Osteocyte (in vitro differentiated cells): Measurements from ENCODE around the gene CATSPERD. TPM values are rescaled to one million over a fixed set of nuclear protein-coding genes. Genes with fewer than 3 reads are reported as not detected.

Experiments
- DNase-seq: peaks from one replicate; pipeline ENCODE4 v3.0.0; 2021; ENCODE audit warnings: mixed read lengths; ENCODE audit not compliant: unreplicated experiment; ENCODE audit errors: extremely low spot score
- H3K27ac Mint-ChIP-seq: one replicate; pipeline ENCODE4 v1.8.0; 2021; ENCODE audit warnings: mild to moderate bottlenecking, mixed read lengths; ENCODE audit not compliant: unreplicated experiment
- H3K27me3 Mint-ChIP-seq: one replicate; pipeline ENCODE4 v1.8.0; 2021; ENCODE audit warnings: mixed read lengths; ENCODE audit not compliant: unreplicated experiment
- H3K36me3 Mint-ChIP-seq: one replicate; pipeline ENCODE4 v1.8.0; 2021; ENCODE audit warnings: mixed read lengths; ENCODE audit not compliant: unreplicated experiment
- H3K4me1 Mint-ChIP-seq: one replicate; pipeline ENCODE4 v1.8.0; 2021; ENCODE audit warnings: mixed read lengths; ENCODE audit not compliant: unreplicated experiment
- H3K4me3 Mint-ChIP-seq: one replicate; pipeline ENCODE4 v1.8.0; 2021; ENCODE audit warnings: mild to moderate bottlenecking, moderate library complexity, mixed read lengths; ENCODE audit not compliant: unreplicated experiment
- H3K9me3 Mint-ChIP-seq: one replicate; pipeline ENCODE4 v1.8.0; 2021; ENCODE audit warnings: mixed read lengths; ENCODE audit not compliant: unreplicated experiment
- total RNA-seq: library from RNA; stranded (reverse); gene quantifications from 2 replicates; pipeline ENCODE4 v1.2.1, GENCODE V29; 2021
- TF ChIP-seq, protein P1 (sequence below): fragments of 200-600 bp; sonication (generic); IDR thresholded peaks from 2 replicates; pipeline ENCODE4 v1.5.0; 2021; ENCODE audit warnings: antibody characterized with exemption, mild to moderate bottlenecking, moderate library complexity

Gene CATSPERD
- total RNA-seq, 1 donor from 2014 or later, result not detected

DNA sequence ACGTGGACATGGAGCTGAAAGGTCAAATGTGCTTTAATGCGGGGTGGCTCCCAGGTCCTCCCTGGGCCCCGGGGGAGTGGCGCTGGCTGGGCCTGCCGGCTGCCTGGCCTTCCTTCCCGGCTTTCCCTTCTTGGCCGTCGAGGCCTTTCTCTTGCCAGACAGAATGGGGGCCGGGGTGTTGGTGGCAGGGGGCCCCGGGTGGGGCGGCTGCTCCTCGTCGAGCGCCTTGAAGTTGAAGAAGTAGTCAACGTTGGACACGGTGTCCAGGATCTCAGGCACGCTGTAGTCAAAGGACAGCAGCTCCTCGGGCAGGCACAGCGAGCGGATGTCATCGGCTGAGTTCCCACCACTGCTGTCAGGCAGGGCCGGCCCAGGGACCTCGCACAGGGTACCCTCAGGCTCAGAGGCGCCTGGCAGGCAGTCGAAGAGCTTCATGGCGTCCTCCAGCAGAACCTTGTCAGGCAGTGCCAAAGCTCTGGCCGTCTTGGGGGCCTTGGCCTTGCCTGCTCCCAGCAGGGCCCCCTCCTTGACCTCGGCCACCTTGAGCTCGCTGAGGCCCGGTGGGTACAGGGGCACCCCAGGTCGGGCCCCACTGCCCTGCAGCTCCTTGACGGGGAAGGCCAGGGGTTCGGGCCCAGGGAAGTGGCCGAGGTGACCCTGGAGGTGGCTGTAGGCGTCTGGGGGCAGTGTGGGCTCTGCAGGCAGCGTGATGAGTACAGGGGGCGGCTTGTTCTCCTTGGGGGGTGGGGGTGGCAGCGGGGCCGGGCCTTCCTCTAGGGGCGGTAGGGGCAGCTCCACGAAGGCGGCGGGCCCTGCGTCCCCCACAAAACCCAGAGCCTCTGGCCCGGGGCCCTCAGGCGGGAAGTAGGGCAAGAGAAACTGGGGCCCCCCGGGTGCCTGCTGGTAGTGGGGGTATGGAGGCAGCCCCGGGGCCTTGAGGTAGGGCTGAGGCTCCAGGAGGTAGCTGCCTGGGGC lies 62.8 kb downstream of the CATSPERD start:
- TF ChIP-seq, protein P1, sequence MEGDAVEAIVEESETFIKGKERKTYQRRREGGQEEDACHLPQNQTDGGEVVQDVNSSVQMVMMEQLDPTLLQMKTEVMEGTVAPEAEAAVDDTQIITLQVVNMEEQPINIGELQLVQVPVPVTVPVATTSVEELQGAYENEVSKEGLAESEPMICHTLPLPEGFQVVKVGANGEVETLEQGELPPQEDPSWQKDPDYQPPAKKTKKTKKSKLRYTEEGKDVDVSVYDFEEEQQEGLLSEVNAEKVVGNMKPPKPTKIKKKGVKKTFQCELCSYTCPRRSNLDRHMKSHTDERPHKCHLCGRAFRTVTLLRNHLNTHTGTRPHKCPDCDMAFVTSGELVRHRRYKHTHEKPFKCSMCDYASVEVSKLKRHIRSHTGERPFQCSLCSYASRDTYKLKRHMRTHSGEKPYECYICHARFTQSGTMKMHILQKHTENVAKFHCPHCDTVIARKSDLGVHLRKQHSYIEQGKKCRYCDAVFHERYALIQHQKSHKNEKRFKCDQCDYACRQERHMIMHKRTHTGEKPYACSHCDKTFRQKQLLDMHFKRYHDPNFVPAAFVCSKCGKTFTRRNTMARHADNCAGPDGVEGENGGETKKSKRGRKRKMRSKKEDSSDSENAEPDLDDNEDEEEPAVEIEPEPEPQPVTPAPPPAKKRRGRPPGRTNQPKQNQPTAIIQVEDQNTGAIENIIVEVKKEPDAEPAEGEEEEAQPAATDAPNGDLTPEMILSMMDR, result no peak
- no peak for DNase-seq
- H3K27me3 Mint-ChIP-seq, result no peaks in the 10 kb centered on the region

DNA sequence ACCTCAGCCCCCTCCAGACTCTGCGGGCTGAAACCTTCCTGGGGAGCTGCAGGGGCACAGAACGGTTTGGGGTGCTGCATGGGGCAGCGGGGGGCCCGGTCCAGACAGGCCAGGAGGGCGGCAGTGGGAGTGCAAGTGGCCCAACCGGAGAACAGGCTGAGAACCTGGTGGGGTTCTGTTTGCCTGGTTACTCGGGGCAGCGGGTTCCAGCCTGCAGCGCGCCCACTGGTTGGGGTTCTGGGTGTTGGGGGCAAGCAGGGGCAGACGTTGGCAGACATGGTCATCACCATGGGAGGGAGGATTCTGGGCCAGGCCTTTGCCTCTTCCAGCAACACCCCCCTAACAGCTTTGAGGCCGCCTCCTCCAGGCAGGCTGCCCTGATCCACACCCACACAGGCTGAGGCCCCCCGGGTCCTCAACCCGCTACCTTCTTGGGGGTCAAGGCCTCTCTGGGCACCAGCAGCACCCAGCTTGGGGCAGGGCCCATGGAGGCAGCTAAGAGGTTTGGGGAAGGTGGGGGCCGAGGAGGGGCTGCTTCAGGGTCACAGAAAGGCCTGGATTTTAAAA lies 64.2 kb downstream of the CATSPERD start, which contains the start of gene PRR22:
PRR22 (minus strand) TSS at position 166 of the 567 bp plus-strand sequence; CDS start at position 80, 86 bp downstream.
- Mint-ChIP-seq H3K27ac (no peak within 1 kb of the TSS), H3K36me3 (peaks cover 12% of the 10 kb centered on the region), H3K27me3 (no peaks in the 10 kb centered on the region), H3K4me1 (no peaks in the 10 kb centered on the region), H3K4me3 (no peak within 1 kb of the TSS), H3K9me3 (no peaks in the 10 kb centered on the region)
- TF ChIP-seq, protein P1, result no peak
- DNase-seq, result no peak

More for the DNA sequence above, 62.8 kb downstream of the CATSPERD start:
- no peaks in the 10 kb centered on the region for H3K4me1 Mint-ChIP-seq
- no peak overlapping the region for H3K4me3 Mint-ChIP-seq
- peaks cover 9% of the 10 kb centered on the region for H3K36me3 Mint-ChIP-seq
- no peaks in the 10 kb centered on the region for H3K9me3 Mint-ChIP-seq
- H3K27ac Mint-ChIP-seq, result no peak overlapping the region

DNA sequence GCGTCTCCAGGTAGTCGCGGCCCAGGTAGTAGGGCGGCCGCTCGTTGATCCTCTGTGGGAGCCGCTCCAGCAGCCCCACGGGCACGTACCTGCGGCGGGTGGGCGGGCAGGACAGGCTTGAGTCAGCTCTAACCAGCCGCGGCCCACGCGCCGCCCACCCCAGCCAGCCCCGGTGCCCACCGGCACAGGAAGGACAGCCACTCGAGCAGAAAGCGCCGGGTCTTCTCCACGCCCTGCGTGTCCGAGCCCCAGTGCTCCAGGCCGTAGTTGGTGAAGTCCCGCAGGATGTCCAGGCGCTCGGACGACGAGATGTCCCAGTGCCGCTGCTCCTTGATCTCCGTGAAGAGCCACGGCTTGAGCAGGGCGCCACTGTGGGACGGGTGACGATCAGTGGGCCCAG lies 65.0 kb downstream of the CATSPERD start:
- Mint-ChIP-seq H3K4me1 (peaks cover 5% of the 10 kb centered on the region), H3K36me3 (peaks cover 16% of the 10 kb centered on the region), H3K9me3 (no peaks in the 10 kb centered on the region), H3K27me3 (no peaks in the 10 kb centered on the region), H3K27ac (no peak overlapping the region), H3K4me3 (no peak overlapping the region)
- TF ChIP-seq, protein P1, result no peak
- DNase-seq, result no peak

DNA sequence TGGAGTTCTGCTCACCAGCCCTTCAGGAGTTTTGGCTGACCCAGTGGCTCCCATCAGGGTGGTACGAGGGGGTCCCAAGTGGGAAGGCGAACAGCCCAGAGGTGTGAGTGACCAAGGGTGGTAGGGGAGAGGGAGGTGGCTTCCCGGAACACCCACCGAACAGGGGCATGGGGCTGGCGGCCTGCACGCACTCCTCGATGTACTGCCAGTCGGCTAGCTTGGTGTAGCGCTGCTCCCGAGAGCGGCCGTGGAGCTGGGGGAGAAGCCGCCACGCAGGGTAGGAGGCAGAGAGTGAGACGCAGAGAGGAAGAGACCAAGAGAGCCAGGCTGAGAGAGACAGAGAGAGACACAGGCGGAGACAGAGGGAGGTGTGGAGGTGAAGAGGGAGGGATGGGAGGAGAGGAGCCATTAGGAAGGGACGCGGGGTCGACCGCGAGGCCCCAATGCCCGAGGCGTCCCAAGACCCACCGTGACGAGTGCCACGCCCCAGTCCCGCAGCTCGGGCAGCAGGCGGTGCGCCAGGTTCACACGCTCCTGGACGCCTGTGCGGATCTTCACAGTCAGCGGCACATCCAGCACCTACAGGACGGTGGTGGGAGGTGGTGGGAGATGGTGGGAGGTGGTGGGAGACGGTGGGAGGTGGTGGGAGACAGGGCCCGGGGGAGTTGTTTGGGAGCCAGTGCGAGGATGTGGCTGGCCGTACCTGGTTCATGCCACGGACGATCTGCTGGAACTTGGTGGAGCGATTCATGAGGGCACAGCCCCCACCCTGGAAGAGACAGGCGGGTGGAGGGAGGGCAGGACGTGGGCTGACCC lies 66.4 kb downstream of the CATSPERD start:
- TF ChIP-seq, protein P1, result no peak
- no peak overlapping the region for H3K4me3 Mint-ChIP-seq
- H3K27ac Mint-ChIP-seq, result no peak overlapping the region
- peaks cover 7% of the 10 kb centered on the region for H3K4me1 Mint-ChIP-seq
- H3K9me3 Mint-ChIP-seq, result no peaks in the 10 kb centered on the region
- no peak for DNase-seq
- H3K27me3 Mint-ChIP-seq, result no peaks in the 10 kb centered on the region
- H3K36me3 Mint-ChIP-seq, result peaks cover 17% of the 10 kb centered on the region
